GM21529 (cell line): ENCODE data around the gene PCDHGB1.
"Not testable (repeated sequence)": the region's sequence is repeated elsewhere in the genome, so short reads cannot be mapped to it uniquely, and the experiment has no call there.

Experiments
- ATAC-seq: cut with Tn5 transposase; IDR thresholded peaks from one replicate; pipeline ENCODE4 v1.9.1; 2021; ENCODE audit not compliant: unreplicated experiment

PCDHGB1 gene

GRCh38 chr5:141349917-141350619 lies at the start of gene PCDHGB1:
Gene PCDHGB1 (plus strand): TSS chr5:141350099. CDS start chr5:141350261, 162 bp downstream.
- peak; percentile 91 for ATAC-seq

- no peak for ATAC-seq
These were observed 46.1 kb upstream of the PCDHGB1 start, which contains the start of gene SLC25A2 for GRCh38 chr5:141303756-141304155. Gene SLC25A2 (minus strand): TSS chr5:141304049. CDS start chr5:141303865, 184 bp downstream.

DNA sequence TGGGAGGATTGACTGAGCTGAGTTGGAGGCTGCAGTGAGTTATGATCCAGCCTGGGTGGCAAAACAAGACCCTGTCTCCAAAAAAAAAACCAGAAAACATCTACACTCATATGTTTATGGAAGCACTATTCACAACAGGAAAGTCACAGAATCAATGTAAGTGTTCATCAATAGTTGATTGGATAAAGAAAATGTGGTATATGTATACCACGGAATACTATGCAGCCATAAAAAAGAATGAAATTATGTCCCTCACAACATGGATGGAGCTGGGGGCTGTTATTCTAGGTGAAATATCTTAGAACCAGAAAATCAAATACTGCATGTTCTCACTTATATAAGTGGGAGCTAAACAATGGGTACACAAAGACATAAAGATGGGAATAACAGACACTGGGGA lies 43.3 kb upstream of the PCDHGB1 start:
- ATAC-seq: no peak

DNA sequence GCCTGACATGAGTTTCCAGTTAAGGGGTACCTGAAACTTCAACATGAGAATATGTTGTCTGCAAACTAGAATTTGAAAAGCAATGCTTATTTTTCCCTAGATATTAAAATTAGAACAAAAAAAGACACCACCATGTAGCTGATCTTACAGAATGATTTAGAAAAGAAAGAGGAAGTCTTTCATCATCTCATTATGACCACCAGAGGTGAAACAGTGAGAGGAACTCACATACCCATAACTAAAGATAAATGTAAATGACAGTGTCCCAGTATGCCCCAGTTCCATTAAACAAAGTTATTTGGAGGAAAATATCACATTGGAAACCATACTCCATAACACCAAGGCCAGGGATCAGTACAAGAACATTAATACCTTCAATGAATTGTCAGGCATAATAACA lies 36.2 kb upstream of the PCDHGB1 start:
- ATAC-seq: no peak

DNA sequence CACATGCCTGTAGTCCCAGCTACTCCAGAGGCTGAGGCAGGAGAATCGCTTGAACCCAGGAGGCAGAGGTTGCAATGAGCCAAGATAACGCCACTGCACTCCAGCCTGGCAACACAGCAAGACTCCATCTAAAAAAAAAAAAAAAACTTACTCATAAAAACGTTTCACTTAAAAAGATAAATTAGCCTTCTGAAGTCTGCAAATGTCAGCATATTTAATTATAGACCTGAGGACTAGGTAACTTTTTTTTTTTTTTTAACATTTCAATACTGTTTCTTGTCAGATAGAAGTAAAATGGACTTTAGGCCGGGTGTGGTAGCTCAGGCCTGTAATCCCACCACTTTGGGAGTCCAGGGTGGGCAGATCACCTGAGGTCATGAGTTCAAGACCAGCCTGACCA lies 32.9 kb upstream of the PCDHGB1 start:
- ATAC-seq: not testable (repeated sequence)

DNA sequence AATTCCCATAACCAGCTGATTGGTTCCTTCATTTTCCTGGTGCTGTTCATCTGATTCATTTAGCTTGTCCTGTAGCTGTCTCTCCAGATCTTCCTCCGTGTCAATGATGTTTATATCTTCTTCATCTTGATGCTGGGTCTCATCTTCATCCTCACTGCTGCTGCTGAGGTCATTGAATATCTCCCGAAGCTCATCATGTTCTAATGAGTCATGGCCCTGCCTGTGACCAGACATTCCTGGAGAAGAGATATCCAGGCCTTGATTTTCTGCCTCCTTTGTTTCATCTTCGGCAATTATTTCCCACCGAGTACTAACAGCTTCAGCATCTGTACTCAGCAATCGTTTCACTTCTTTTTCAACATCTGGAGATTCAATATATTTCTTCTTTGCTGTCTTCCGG lies 30.7 kb upstream of the PCDHGB1 start:
- ATAC-seq: no peak

DNA sequence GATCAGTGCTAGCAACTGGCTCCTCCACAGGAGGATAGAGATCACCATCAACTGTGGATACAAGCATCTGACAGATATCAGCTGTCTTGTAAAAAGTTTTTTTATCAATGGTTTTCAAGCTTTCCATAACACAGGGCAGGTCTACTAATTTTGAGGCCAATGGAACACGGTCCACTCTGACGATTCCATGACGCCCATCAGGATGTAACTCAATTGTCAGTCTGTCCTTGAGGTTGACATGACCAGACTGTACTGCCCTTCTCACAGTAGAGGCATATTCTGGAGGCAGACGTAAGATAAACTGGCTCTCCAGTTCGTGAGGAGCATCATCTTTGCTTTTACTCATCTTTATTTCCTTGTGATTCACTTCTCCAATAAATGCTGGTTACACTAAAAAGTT lies 30.2 kb upstream of the PCDHGB1 start:
- no peak for ATAC-seq

DNA sequence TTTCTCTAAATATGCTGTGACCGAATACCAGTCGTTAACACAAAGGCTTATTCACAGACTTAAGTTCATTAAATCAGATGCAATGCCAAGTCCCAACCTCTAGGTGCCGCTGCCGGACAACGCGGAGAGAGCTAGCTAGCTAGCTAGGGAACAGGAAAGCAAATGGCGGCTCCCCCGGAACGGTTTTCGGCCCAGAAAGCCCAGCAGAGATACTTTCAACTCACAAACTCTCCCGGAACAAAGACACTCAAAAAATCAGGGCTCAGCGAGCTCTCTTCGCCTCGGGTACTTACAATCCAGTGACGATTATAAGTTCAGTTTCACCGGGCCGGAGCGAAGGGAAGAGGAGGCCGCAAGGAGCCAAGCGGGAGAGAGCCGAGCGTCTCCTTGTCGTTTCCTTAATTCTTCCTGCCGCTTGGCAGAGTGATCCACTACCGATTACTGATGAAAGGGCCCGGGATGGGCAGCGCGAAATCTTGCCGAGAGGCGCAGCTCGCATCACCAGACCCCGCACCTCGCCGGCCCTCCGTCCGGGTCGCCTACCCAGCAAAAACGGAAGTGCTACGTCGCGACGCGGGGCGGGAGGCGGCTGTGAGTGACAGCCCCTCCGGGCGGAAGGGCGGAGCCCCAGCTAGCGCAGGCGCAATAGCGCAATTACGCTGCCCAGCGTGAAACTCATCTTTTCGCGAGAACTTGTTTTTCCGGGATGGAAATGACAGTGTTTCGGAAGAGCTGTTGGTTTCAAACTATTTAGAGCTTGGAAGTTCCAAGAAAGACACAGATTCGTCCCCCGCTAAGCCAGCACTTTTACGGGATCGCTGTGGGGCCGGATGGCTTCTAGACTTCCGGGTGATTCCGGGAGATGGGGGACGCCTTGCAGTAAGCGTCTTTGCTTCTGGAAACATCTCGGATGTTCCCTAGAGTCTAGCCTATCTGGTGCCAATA lies 29.4 kb upstream of the PCDHGB1 start, which contains the start of gene TAF7:
TSS of gene TAF7 (minus strand) at position 560 of the 945 bp plus-strand sequence. CDS start 740 bp downstream, outside the sequence.
- peak; percentile 93 for ATAC-seq

DNA sequence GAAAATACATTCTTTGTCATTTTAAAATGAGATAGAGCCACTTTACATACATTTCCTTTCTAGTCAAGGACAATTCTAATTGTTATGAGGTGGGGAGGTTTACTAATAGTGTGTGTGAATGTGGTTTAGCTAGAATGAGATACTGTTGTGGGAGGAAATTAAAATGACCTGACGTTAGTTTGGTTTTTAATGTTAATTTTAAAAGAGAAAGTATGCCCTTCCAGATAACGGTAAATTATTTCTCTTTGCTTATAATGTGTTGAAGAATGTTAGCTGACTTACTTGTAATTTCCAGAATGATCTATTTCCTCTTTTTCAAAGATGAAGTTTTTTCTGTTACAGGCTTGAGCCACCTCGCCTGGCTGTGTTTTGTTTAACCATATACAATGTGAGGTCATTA lies 27.6 kb upstream of the PCDHGB1 start:
- ATAC-seq: no peak

DNA sequence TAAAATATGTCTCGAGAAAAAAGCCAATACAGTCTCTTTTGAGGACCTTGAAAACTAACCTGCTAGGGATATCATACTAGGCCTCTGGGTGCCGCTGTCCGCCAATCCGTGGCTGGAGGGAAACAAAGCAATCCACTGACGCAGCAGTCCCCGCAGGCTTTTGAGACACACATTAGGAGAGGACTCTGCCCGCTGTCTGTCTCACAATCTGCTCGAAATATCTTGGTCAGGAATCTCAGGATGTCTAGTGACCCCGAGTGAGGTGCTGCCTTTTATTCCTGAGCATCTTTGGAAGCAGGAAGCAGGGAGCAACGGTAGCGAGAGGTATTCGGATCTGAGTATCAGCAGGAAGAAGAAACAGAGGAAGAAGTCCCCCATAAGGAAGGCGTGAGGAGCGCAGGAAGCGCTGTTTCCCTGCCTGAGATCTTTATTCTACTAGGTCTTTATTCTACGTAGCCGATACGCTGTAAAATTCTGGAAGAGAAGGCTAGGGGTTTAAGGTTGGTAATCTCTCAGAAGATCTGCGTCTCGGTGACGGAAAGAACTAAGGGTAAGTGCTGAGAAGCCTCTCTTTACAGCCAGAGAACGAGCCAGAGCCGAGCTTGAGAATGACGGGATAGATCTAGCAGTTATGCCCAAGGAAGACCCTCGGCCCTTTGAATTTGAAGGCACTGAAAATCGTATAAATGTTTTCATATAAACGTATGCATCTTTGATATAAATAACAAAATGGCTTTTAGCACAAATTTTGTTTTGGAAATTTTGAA lies 23.6 kb upstream of the PCDHGB1 start:
- ATAC-seq: peak; percentile 96

GRCh38 chr5:141328231-141328630 lies 21.7 kb upstream of the PCDHGB1 start:
- ATAC-seq: no peak

GRCh38 chr5:141330299-141331080 lies 19.4 kb upstream of the PCDHGB1 start, which contains the start of gene PCDHGA1:
Gene PCDHGA1 (plus strand): TSS chr5:141330514.
- ATAC-seq: no peak

DNA sequence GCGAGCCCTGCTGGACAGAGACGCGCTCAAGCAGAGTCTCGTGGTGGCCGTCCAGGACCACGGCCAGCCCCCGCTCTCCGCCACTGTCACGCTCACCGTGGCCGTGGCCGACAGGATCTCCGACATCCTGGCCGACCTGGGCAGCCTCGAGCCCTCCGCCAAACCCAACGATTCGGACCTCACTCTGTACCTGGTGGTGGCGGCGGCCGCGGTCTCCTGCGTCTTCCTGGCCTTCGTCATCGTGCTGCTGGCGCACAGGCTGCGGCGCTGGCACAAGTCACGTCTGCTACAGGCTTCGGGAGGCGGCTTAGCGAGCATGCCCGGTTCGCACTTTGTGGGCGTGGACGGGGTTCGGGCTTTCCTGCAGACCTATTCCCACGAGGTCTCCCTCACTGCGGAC lies 17.3 kb upstream of the PCDHGB1 start:
- not testable (repeated sequence) for ATAC-seq

DNA sequence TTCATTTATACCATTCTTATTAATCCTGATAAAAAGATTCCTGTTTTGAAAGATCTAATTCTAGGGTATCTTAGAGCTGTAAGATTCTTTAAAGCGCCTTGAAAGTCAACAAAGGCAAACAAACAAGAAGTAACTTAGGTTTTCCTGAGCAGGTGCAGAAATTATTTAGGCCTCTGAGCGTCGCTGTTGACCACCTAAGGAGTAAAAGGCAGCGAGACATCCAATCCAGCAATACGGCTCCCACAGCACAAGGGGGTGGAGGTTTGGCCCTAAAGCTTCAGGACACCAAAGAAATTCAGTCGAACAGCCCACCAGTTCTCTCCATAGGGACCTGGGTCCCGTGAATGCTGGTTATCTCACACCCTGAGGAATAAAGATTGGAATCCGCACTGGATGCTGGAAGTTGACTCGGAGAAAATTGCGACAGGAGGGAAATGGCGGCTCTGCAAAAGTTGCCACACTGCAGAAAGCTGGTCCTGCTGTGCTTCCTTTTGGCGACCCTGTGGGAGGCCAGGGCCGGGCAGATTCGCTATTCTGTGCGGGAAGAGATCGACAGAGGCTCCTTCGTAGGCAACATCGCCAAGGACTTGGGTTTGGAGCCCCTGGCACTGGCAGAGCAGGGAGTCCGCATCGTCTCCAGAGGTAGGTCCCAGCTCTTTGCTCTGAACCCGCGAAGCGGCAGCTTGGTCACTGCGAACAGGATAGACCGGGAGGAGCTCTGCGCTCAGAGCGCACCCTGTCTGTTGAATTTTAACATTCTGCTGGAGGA lies 11.2 kb upstream of the PCDHGB1 start, which contains the start of gene PCDHGA2:
TSS of gene PCDHGA2 (plus strand) at position 223 of the 769 bp plus-strand sequence.
- ATAC-seq: no peak

GRCh38 chr5:141340781-141341354 lies 9.0 kb upstream of the PCDHGB1 start:
- not testable (repeated sequence) for ATAC-seq

- no peak for ATAC-seq
These were observed 7.1 kb upstream of the PCDHGB1 start for GRCh38 chr5:141342773-141343172.

DNA sequence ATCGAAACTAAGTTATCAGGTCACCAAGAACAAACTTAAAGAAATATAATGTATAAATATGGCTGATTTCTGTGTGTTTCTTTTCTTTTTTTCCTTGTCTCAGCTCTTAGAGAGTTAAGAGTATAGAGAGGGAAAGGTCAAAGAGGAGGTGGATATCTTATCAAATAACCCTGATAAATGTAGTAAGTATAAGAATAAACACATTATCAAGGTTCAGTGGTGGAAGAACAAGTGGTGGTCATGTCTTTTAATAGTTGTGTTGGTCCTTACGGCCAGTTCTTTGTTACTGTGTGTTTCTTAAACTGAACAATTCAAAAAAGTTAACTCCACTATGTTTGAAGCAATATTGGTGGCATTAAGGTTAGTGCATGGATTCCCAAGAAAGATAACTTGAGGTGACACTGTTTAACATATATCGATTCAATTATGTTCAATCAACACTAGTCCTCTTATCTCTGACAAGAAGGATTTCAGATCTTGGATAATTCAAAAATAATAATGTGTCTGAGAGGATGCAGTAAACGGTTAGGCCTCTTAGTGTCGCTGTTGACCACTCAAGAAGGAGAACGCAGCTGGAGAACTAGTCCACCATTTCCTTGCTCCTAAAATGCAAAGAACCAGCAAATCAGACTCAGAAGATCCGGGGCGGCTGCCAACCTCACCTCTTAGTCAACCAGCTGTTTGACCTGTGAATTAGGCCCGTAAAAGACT lies 6.5 kb upstream of the PCDHGB1 start, which contains the start of gene PCDHGA3:
TSS of gene PCDHGA3 (plus strand) at position 588 of the 711 bp plus-strand sequence. CDS start 205 bp downstream, outside the sequence.
- ATAC-seq: no peak

GRCh38 chr5:141343953-141344463 lies 5.9 kb upstream of the PCDHGB1 start:
- no peak for ATAC-seq
